ENCODE measurements around the gene CAMK2B. TPM values are rescaled to one million over a fixed set of nuclear protein-coding genes. Genes with fewer than 3 reads are reported as not detected.

CAMK2B gene
- total and polyA plus RNA-seq, 4 donors = 21.9 to 145 (median 96.0) TPM

DNA sequence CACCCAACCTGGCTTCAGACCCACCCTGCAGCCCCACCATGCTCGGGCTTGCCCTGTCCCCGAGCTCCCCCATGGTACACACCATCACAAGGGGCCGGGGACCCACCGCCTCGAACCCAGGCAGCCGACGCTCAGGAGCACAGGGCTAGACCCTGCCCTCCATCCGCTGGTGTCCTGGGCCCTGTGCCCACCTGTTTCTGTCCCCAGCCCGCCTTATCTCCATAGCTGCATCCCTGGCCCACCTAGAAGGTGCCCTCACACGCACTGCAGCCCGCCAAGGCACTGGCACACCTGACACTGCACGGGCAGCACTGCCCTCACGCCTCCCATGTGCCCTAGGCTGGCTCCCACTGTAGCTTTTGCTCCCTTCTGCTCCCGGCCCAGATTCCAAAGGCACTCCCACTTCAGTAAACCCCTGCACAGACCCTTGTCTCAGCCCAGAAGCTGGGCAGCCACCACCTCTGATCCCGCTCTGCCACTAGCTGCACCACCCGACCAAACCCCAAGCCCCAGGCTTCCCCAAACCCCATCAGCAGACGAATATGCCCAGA is 107.5 kb downstream of the CAMK2B start:
- Histone ChIP-seq H3K27ac (ENCODE audit: low read depth, low read length) (no peak overlapping the region), H3K36me3 (ENCODE audit: control insufficient read depth, insufficient read depth, low read length) (peaks cover 76% of the 10 kb centered on the region), H3K4me1 (ENCODE audit: control insufficient read depth, insufficient read depth, low read length) (peaks cover 24% of the 10 kb centered on the region), H3K4me3 (ENCODE audit: low read depth, low read length) (no peak overlapping the region), H3K9me3 (ENCODE audit: control insufficient read depth, insufficient read depth, low read length) (no peaks in the 10 kb centered on the region), H3K27me3 (ENCODE audit: control insufficient read depth, insufficient read depth, low read length) (no peaks in the 10 kb centered on the region)
- 79% methylated on average over 16 of the region's 17 CpGs for WGBS (ENCODE audit: insufficient coverage)
- DNase-seq (ENCODE audit: low read depth in 4 of 6, low spot score in 6 of 6) = no peak

DNA sequence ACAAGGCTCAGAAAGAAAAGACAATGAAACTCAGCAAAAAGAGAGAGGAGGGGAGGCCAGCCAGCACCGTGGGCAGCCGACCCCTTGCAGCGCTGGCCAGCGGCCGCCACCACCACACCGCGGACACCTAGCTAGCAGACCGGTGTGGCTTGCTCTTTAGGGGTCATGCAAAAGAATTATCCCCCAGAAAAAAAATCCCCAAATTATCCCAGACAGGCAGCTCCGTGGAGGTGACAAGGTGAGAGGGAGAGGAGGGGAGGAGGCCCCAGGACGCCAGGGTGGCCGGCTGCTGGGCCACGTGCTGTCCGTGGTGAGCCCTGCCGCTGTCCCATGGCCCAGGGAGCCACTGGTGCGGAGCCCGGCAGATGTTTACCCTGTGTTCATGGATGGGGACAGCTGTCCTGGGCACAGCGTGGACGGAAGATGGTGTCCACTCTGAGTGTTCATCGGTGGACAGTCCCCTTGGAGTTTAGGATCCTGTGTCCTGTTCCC is 108.1 kb downstream of the CAMK2B start:
- H3K27me3 ChIP-seq (ENCODE audit: control insufficient read depth, insufficient read depth, low read length) = no peaks in the 10 kb centered on the region
- no peak overlapping the region for H3K27ac ChIP-seq (ENCODE audit: low read depth, low read length)
- DNase-seq (ENCODE audit: low read depth in 4 of 6, low spot score in 6 of 6) = no peak
- H3K9me3 ChIP-seq (ENCODE audit: control insufficient read depth, insufficient read depth, low read length) = no peaks in the 10 kb centered on the region
- peaks cover 24% of the 10 kb centered on the region for H3K4me1 ChIP-seq (ENCODE audit: control insufficient read depth, insufficient read depth, low read length)
- H3K36me3 ChIP-seq (ENCODE audit: control insufficient read depth, insufficient read depth, low read length) = peaks cover 82% of the 10 kb centered on the region
- H3K4me3 ChIP-seq (ENCODE audit: low read depth, low read length) = no peak overlapping the region
- WGBS (ENCODE audit: insufficient coverage) = 74% methylated on average over 15 of the region's 19 CpGs

- DNase-seq (ENCODE audit: low read depth in 4 of 6, low spot score in 6 of 6) = no peak
- H3K4me3 ChIP-seq (ENCODE audit: low read depth, low read length) = no peak overlapping the region
- H3K27me3 ChIP-seq (ENCODE audit: control insufficient read depth, insufficient read depth, low read length) = no peaks in the 10 kb centered on the region
- 82% methylated on average over 9 of the region's 13 CpGs for WGBS (ENCODE audit: insufficient coverage)
- H3K27ac ChIP-seq (ENCODE audit: low read depth, low read length) = no peak overlapping the region
- peaks cover 88% of the 10 kb centered on the region for H3K36me3 ChIP-seq (ENCODE audit: control insufficient read depth, insufficient read depth, low read length)
- no peaks in the 10 kb centered on the region for H3K9me3 ChIP-seq (ENCODE audit: control insufficient read depth, insufficient read depth, low read length)
- peaks cover 24% of the 10 kb centered on the region for H3K4me1 ChIP-seq (ENCODE audit: control insufficient read depth, insufficient read depth, low read length)
These were observed 108.7 kb downstream of the CAMK2B start for GRCh38 chr7:44216521-44217222.

DNA sequence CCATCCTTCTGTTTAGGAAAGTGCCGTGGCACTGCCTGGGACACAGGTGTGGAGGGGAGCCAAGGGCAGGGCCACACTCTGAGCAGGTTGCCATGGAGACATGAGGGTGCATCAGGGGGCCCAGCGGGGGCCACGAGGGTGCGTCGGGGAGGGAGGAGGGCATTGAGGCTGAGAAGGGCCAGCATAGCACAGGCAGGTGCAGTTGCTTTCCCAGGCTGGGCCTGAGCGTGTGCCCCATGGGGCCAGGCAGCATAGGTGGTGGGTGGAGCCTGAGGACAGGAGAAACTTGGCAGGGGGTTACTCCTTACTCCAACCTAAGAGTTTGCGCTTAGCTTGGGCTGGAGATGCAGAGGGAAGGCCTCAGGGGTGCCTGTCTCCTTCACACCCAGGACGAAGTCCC is 109.4 kb downstream of the CAMK2B start:
- Histone ChIP-seq H3K36me3 (ENCODE audit: control insufficient read depth, insufficient read depth, low read length) (peaks cover 84% of the 10 kb centered on the region), H3K9me3 (ENCODE audit: control insufficient read depth, insufficient read depth, low read length) (no peaks in the 10 kb centered on the region), H3K4me3 (ENCODE audit: low read depth, low read length) (no peak overlapping the region), H3K27me3 (ENCODE audit: control insufficient read depth, insufficient read depth, low read length) (no peaks in the 10 kb centered on the region), H3K4me1 (ENCODE audit: control insufficient read depth, insufficient read depth, low read length) (peaks cover 18% of the 10 kb centered on the region), H3K27ac (ENCODE audit: low read depth, low read length) (no peak overlapping the region)
- WGBS (ENCODE audit: insufficient coverage) = 71% methylated on average over 8 of the region's 8 CpGs
- DNase-seq (ENCODE audit: low read depth in 4 of 6, low spot score in 6 of 6) = no peak

DNA sequence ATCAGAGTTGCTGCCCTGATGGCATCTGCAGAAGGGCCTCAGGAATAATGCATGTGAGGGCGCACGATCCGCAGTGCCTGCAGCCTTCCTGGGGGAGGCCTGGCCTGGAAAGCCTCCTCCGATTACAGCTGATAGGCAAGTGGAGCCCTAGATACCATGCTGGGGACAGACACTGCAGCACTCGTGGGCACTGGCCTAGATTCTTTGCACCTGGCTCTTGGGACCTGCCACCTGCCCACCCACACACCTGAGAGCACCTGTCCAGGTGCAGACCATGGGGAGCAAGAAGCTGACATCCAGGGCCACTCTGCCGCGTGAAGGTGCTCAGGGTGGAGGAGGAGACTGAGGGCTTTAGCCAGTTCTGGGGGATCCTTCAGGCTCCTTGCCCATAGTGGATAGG is 109.9 kb downstream of the CAMK2B start:
- H3K27ac ChIP-seq (ENCODE audit: low read depth, low read length) = no peak overlapping the region
- peaks cover 84% of the 10 kb centered on the region for H3K36me3 ChIP-seq (ENCODE audit: control insufficient read depth, insufficient read depth, low read length)
- no peak overlapping the region for H3K4me3 ChIP-seq (ENCODE audit: low read depth, low read length)
- H3K9me3 ChIP-seq (ENCODE audit: control insufficient read depth, insufficient read depth, low read length) = no peaks in the 10 kb centered on the region
- H3K27me3 ChIP-seq (ENCODE audit: control insufficient read depth, insufficient read depth, low read length) = no peaks in the 10 kb centered on the region
- no peak for DNase-seq (ENCODE audit: low read depth in 4 of 6, low spot score in 6 of 6)
- 93% methylated on average over 7 of the region's 7 CpGs for WGBS (ENCODE audit: insufficient coverage)
- H3K4me1 ChIP-seq (ENCODE audit: control insufficient read depth, insufficient read depth, low read length) = peaks cover 18% of the 10 kb centered on the region

DNA sequence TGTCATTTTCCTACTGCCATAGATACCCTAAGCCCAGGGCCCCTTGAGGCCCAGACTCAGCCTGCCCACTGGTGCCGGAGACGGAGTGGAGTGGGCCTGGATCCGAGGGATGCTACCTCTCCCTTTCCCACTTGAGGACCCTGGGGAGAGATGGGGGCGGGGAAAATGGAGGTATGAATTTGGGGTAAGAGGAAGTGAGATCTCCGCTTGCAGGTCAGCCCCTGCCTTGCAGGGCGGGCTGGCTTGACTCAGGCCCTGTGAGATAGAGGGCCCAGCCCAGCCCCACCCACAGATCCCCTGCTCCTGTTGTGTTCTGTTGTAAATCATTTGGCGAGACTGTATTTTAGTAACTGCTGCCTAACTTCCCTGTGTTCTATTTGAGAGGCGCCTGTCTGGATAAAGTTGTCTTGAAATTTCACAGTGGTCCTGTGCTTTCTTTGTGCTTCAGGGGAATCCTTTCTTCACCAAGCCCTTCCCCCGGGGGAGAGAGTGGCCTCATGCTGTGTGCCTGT is 111.5 kb downstream of the CAMK2B start:
- WGBS (ENCODE audit: insufficient coverage) = 65% methylated on average over 2 of the region's 9 CpGs
- no peak for DNase-seq (ENCODE audit: low read depth in 4 of 6, low spot score in 6 of 6)
- Histone ChIP-seq H3K4me1 (ENCODE audit: control insufficient read depth, insufficient read depth, low read length) (peaks cover 18% of the 10 kb centered on the region), H3K27ac (ENCODE audit: low read depth, low read length) (no peak overlapping the region), H3K4me3 (ENCODE audit: low read depth, low read length) (no peak overlapping the region), H3K27me3 (ENCODE audit: control insufficient read depth, insufficient read depth, low read length) (no peaks in the 10 kb centered on the region), H3K36me3 (ENCODE audit: control insufficient read depth, insufficient read depth, low read length) (peaks cover 80% of the 10 kb centered on the region), H3K9me3 (ENCODE audit: control insufficient read depth, insufficient read depth, low read length) (no peaks in the 10 kb centered on the region)

DNA sequence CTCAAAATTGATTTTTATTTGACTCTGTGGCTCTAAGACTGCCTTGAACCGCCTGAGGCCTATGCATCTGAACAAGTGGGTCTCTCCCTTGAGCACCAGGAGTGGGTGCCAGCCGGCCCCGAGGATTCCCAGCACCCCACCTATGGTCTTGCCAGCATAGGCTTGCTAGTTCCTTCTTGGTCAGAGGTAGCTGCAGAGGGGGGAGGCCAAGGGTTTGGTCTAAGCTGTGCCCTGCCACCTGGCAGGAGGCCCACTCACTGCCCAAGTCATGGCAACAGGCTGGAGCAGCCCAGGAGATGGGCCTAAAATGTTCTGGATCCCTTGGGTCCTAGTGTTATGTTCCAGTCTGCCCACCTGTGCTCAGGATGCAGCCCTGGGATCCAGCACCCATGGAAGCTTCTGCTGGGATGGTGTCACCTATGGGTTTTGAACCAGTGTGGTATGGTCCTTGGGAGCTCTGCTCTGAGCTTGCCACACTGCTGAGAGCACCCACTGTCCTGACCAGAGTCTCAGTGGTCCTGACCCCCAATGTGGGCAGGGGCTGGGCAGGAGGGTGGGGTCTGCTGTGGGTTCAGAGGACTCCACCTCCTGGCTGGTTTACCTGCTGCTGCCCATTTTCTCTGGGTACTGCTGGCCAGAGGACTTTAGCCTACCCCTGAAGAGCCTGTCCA is 112.1 kb downstream of the CAMK2B start:
- Histone ChIP-seq H3K27ac (ENCODE audit: low read depth, low read length) (no peak overlapping the region), H3K36me3 (ENCODE audit: control insufficient read depth, insufficient read depth, low read length) (peaks cover 80% of the 10 kb centered on the region), H3K9me3 (ENCODE audit: control insufficient read depth, insufficient read depth, low read length) (no peaks in the 10 kb centered on the region), H3K4me3 (ENCODE audit: low read depth, low read length) (no peak overlapping the region), H3K4me1 (ENCODE audit: control insufficient read depth, insufficient read depth, low read length) (peaks cover 18% of the 10 kb centered on the region), H3K27me3 (ENCODE audit: control insufficient read depth, insufficient read depth, low read length) (no peaks in the 10 kb centered on the region)
- 92% methylated on average over 3 of the region's 3 CpGs for WGBS (ENCODE audit: insufficient coverage)
- DNase-seq (ENCODE audit: low read depth in 4 of 6, low spot score in 6 of 6) = no peak

- H3K36me3 ChIP-seq (ENCODE audit: control insufficient read depth, insufficient read depth, low read length) = peaks cover 81% of the 10 kb centered on the region
- H3K27ac ChIP-seq (ENCODE audit: low read depth, low read length) = no peak overlapping the region
- H3K9me3 ChIP-seq (ENCODE audit: control insufficient read depth, insufficient read depth, low read length) = no peaks in the 10 kb centered on the region
- WGBS (ENCODE audit: insufficient coverage) = 80% methylated on average over 4 of the region's 7 CpGs
- DNase-seq (ENCODE audit: low read depth in 4 of 6, low spot score in 6 of 6) = no peak
- H3K4me3 ChIP-seq (ENCODE audit: low read depth, low read length) = no peak overlapping the region
- no peaks in the 10 kb centered on the region for H3K27me3 ChIP-seq (ENCODE audit: control insufficient read depth, insufficient read depth, low read length)
- peaks cover 18% of the 10 kb centered on the region for H3K4me1 ChIP-seq (ENCODE audit: control insufficient read depth, insufficient read depth, low read length)
These were observed 112.7 kb downstream of the CAMK2B start for GRCh38 chr7:44212581-44213184.

GRCh38 chr7:44212018-44212417 is 113.4 kb downstream of the CAMK2B start:
- H3K9me3 ChIP-seq (ENCODE audit: control insufficient read depth, insufficient read depth, low read length) = no peaks in the 10 kb centered on the region
- H3K27me3 ChIP-seq (ENCODE audit: control insufficient read depth, insufficient read depth, low read length) = no peaks in the 10 kb centered on the region
- DNase-seq (ENCODE audit: low read depth in 4 of 6, low spot score in 6 of 6) = no peak
- 44% methylated on average over 6 of the region's 6 CpGs for WGBS (ENCODE audit: insufficient coverage)
- peaks cover 81% of the 10 kb centered on the region for H3K36me3 ChIP-seq (ENCODE audit: control insufficient read depth, insufficient read depth, low read length)
- H3K4me3 ChIP-seq (ENCODE audit: low read depth, low read length) = no peak overlapping the region
- no peak overlapping the region for H3K27ac ChIP-seq (ENCODE audit: low read depth, low read length)
- H3K4me1 ChIP-seq (ENCODE audit: control insufficient read depth, insufficient read depth, low read length) = peaks cover 18% of the 10 kb centered on the region

All from spinal cord (tissue), 10 donors.